ENCODE results near the gene UBD. TPM values are rescaled to one million over a fixed set of nuclear protein-coding genes. Genes with fewer than 3 reads are reported as not detected.

The UBD gene
- total RNA-seq = 1.9 TPM
- long read RNA-seq = 0 reads

DNA sequence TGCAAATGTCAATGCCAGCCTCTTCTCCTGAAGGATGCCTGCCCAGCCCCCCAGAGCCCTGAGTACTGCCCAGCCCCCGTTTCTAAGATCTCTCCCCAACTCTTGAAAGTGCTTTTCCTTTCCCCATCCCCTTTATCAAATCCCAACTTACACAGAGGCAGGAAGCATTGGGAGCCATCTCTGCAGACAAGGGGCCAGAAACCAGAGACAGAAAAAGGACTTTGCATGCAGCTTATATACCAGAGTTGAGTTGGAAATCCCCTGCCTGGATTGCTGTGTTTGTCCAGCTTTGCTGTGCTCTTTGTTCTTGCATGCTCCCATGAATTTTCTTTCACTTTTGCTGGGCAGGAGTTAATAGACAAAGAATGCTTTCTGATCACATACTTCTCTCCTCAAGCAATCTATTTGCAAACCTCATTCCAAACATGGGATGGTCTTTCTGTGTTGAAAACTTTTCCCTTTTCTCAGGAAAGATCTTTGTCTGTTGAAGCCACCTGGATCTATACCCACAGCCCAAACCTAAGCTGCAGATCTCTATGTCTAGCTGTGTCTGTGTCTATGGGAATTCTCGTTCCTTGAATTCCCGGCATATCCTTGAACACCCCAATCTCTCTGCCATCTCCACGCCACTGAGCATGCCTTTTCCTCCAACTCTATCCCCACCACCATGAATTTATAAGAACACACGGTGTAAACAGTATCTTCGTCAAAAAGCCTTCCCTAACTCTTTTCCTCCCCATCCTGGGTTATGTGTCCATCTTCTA, at the start of gene UBD:
Gene UBD, minus strand, starts transcription at position 209 of the 764 bp plus-strand sequence. Its CDS starts 31 bp downstream, at position 178.
- Histone ChIP-seq H3K4me3 (no peak within 1 kb of the TSS), H3K27me3 (ENCODE audit: low read depth) (peaks cover 20% of the 10 kb centered on the region), H3K36me3 (no peaks in the 10 kb centered on the region), H3K9me3 (no peaks in the 10 kb centered on the region), H3K4me1 (no peaks in the 10 kb centered on the region), H3K27ac (no peak within 1 kb of the TSS)
- no peak for ATAC-seq
- intact Hi-C loops (cut with DNase I) = no loop called here
- TF ChIP-seq, protein P1, sequence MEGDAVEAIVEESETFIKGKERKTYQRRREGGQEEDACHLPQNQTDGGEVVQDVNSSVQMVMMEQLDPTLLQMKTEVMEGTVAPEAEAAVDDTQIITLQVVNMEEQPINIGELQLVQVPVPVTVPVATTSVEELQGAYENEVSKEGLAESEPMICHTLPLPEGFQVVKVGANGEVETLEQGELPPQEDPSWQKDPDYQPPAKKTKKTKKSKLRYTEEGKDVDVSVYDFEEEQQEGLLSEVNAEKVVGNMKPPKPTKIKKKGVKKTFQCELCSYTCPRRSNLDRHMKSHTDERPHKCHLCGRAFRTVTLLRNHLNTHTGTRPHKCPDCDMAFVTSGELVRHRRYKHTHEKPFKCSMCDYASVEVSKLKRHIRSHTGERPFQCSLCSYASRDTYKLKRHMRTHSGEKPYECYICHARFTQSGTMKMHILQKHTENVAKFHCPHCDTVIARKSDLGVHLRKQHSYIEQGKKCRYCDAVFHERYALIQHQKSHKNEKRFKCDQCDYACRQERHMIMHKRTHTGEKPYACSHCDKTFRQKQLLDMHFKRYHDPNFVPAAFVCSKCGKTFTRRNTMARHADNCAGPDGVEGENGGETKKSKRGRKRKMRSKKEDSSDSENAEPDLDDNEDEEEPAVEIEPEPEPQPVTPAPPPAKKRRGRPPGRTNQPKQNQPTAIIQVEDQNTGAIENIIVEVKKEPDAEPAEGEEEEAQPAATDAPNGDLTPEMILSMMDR (IDR thresholded peaks at IDR 0.05) = no peak
- no peak for DNase-seq

DNA sequence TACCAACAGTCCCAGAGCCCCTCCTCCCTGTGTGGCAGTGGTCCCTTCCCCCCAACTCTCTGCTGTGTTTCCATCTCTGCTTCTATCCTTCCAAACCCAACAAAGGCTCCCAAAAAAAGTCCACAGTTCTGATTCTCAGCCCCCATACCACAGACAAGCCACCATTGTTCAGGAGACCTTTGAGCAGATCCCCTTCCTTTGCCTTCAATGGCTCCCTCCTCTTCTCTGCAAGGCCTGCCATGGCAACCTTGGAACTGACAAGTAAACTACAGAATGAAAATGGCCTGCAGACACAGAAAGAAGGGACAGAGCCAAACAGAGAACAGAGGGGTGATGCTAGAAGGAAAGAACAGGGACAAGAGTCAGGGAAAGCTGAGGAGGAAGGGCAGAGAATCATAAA, 48.6 kb upstream of the UBD start:
- Histone ChIP-seq H3K4me3 (no peak overlapping the region), H3K27ac (no peak overlapping the region), H3K27me3 (ENCODE audit: low read depth) (no peaks in the 10 kb centered on the region), H3K9me3 (no peaks in the 10 kb centered on the region), H3K36me3 (peaks cover 94% of the 10 kb centered on the region), H3K4me1 (no peaks in the 10 kb centered on the region)
- intact Hi-C loops (cut with DNase I) = no loop called here
- ATAC-seq (no peak), DNase-seq (no peak)
- TF ChIP-seq, protein P1 (IDR thresholded peaks at IDR 0.05) = no peak

DNA sequence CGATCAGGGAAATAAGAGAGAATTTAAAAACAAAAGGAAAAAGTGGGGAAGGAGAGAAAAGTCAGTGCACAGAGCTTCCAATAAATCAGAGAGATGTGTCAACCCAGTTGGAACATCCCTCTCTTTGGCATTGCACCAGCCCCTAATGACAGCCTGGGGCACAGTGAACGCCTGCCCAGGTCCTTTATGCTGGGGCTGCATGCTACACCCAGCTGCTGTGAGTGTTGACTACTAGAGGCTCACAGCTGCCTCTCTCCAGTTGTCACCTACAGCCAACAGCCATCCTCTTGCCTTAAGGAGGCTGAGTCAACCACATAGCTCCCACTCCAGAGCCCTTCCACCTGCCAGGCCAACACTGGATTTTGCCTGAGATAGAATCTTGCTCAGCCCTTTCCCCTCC, 44.4 kb upstream of the UBD start:
- Histone ChIP-seq H3K36me3 (peaks cover 63% of the 10 kb centered on the region), H3K4me1 (no peaks in the 10 kb centered on the region), H3K27me3 (ENCODE audit: low read depth) (no peaks in the 10 kb centered on the region), H3K4me3 (no peak overlapping the region), H3K27ac (no peak overlapping the region), H3K9me3 (no peaks in the 10 kb centered on the region)
- TF ChIP-seq, protein P1 (IDR thresholded peaks at IDR 0.05) = no peak
- DNase-seq (no peak), ATAC-seq (no peak)
- intact Hi-C loops (cut with DNase I) = no loop called here

DNA sequence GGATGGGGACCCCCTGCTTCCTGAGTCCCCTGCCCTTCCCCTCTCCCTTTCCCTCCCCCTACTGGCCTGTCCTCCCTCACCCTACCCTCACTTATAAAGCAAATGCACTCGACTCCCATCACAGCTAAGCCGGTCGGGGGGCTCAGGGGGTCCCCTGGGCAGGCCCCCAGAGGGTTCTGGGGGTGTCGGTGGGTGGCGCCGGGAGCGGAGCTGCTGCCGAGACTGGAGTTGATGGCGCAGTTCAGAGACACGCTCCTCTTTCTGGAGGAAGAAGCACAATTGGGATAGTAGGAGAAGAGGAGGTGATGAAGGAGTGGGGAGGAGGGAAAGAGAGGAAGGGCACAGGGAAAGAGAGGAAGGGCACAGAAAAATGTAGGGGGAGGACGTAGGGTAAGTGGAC, 43.9 kb upstream of the UBD start:
- H3K36me3 ChIP-seq = peaks cover 59% of the 10 kb centered on the region
- DNase-seq = no peak

DNA sequence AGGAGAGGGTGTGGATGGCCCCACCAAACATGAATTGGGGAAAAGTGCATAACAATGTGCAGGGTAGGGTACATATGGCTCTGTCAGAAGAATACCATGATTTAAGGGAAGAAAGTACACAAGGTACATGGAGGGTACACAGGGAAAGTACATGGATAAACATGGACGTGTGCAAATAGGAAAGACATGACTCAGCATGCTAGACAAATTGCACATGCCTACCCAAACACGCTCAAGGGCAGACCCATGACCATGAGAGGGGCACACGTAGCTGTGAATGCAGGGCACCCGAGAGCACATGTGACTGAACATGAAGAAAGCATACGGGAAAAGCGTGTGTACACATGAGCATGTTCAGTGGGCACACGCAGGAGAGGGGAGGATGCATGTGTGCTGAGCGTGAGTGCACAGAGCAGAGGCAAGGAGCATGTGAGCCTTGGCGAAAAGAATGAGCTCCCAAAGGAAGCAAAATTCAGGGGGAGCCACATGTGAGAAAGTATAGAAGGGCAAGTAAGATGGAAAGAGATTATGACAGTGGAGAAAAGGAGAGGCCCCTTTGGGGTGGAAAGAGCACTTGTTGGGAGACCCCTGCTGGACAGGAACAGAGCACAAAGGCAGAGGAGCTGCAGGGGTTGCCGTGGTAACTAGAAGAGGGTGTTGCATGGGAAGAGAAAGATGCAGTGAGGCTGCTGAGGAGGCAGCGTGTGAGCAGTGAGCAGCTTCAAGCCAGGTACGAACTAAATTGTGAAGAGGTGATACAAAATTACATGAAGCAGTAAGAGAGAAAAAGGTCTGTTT, 43.2 kb upstream of the UBD start:
- TF ChIP-seq, protein P1 (IDR thresholded peaks at IDR 0.05) = no peak

More for the DNA sequence above, 43.9 kb upstream of the UBD start:
- Histone ChIP-seq H3K27ac (no peak overlapping the region), H3K9me3 (no peaks in the 10 kb centered on the region), H3K27me3 (ENCODE audit: low read depth) (no peaks in the 10 kb centered on the region), H3K4me3 (no peak overlapping the region), H3K4me1 (no peaks in the 10 kb centered on the region)
- TF ChIP-seq, protein P1 (IDR thresholded peaks at IDR 0.05) = no peak
- intact Hi-C loops (cut with DNase I) = no loop called here
- ATAC-seq = no peak

More for the DNA sequence above, 43.2 kb upstream of the UBD start:
- no peak overlapping the region for H3K27ac ChIP-seq
- no peak overlapping the region for H3K4me3 ChIP-seq
- H3K36me3 ChIP-seq = peaks cover 52% of the 10 kb centered on the region
- DNase-seq (no peak), ATAC-seq (no peak)
- intact Hi-C loops (cut with DNase I) = no loop called here
- no peaks in the 10 kb centered on the region for H3K9me3 ChIP-seq
- no peaks in the 10 kb centered on the region for H3K4me1 ChIP-seq
- no peaks in the 10 kb centered on the region for H3K27me3 ChIP-seq (ENCODE audit: low read depth)
